HG03175 (cell line): ENCODE measurements around the gene GCHFR.

Experiments
- ATAC-seq: cut with Tn5 transposase; IDR thresholded peaks from one replicate; pipeline ENCODE4 v1.9.1; 2021; ENCODE audit warnings: mild to moderate bottlenecking, moderate library complexity; ENCODE audit not compliant: unreplicated experiment

GCHFR gene

GRCh38 chr15:40763801-40764628 is at the start of gene GCHFR:
TSS of gene GCHFR (plus strand) at chr15:40764068. CDS start at chr15:40764181, 113 bp downstream.
- peak; percentile 47 for ATAC-seq

- ATAC-seq, result no peak
These were observed 49.7 kb upstream of the GCHFR start for GRCh38 chr15:40714144-40714543.

GRCh38 chr15:40716165-40716564 is 47.7 kb upstream of the GCHFR start:
- no peak for ATAC-seq

- no peak for ATAC-seq
These were observed 42.2 kb upstream of the GCHFR start for GRCh38 chr15:40721701-40722100.

GRCh38 chr15:40722354-40722753 is 41.5 kb upstream of the GCHFR start:
- no peak for ATAC-seq

- no peak for ATAC-seq
These were observed 40.9 kb upstream of the GCHFR start for GRCh38 chr15:40722934-40723333.

- no peak for ATAC-seq
These were observed 39.9 kb upstream of the GCHFR start for GRCh38 chr15:40723919-40724318.

- ATAC-seq, result no peak
These were observed 32.8 kb upstream of the GCHFR start for GRCh38 chr15:40731034-40731433.

GRCh38 chr15:40736575-40736974 is 27.3 kb upstream of the GCHFR start:
- no peak for ATAC-seq

- ATAC-seq, result no peak
These were observed 26.8 kb upstream of the GCHFR start for GRCh38 chr15:40737048-40737447.

GRCh38 chr15:40739047-40739446 is 24.8 kb upstream of the GCHFR start:
- no peak for ATAC-seq

GRCh38 chr15:40739854-40740253 is 24.0 kb upstream of the GCHFR start:
- no peak for ATAC-seq

GRCh38 chr15:40743485-40743901 is 20.4 kb upstream of the GCHFR start:
- ATAC-seq, result no peak

GRCh38 chr15:40743921-40744814 is 19.7 kb upstream of the GCHFR start:
- ATAC-seq, result no peak

GRCh38 chr15:40744815-40745152 is 19.1 kb upstream of the GCHFR start:
- no peak for ATAC-seq

- ATAC-seq, result no peak
These were observed 16.9 kb upstream of the GCHFR start for GRCh38 chr15:40746916-40747418.

- no peak for ATAC-seq
These were observed 15.9 kb upstream of the GCHFR start for GRCh38 chr15:40747685-40748631.

- no peak for ATAC-seq
These were observed 14.7 kb upstream of the GCHFR start for GRCh38 chr15:40749151-40749630.

GRCh38 chr15:40750885-40751284 is 13.0 kb upstream of the GCHFR start:
- ATAC-seq, result no peak

GRCh38 chr15:40751745-40752144 is 12.1 kb upstream of the GCHFR start:
- no peak for ATAC-seq

- ATAC-seq, result no peak
These were observed 9.3 kb upstream of the GCHFR start for GRCh38 chr15:40754574-40754882.
